HG03558 (cell line): Measurements from ENCODE around the gene ZDHHC11.

Experiments
- ATAC-seq: cut with Tn5 transposase; IDR thresholded peaks from one replicate; pipeline ENCODE4 v1.9.1; 2021; ENCODE audit warnings: moderate number of reproducible peaks; ENCODE audit not compliant: unreplicated experiment; ENCODE audit errors: extremely low read depth

The ZDHHC11 gene

GRCh38 chr5:850511-851006 lies at the start of gene ZDHHC11:
TSS of gene ZDHHC11 (minus strand) at chr5:850986. CDS start at chr5:850602, 384 bp downstream.
- ATAC-seq = no peak

- no peak for ATAC-seq
These were observed 42.9 kb upstream of the ZDHHC11 start for GRCh38 chr5:893711-894110.

- no peak for ATAC-seq
These were observed 42.3 kb upstream of the ZDHHC11 start for GRCh38 chr5:893137-893506.

GRCh38 chr5:892394-893136 lies 41.8 kb upstream of the ZDHHC11 start, which contains the start of the genes BRD9 and TRIP13:
TSS of gene BRD9 (minus strand) at chr5:892801. CDS start at chr5:892657, 144 bp downstream.
TSS of gene TRIP13 (plus strand) at chr5:892884. CDS start at chr5:892999, 115 bp downstream.
- peak; percentile 88 for ATAC-seq

- ATAC-seq = no peak
These were observed 41.1 kb upstream of the ZDHHC11 start for GRCh38 chr5:891837-892393.

GRCh38 chr5:891117-891836 lies 40.5 kb upstream of the ZDHHC11 start:
- ATAC-seq = no peak

GRCh38 chr5:889075-889710 lies 38.4 kb upstream of the ZDHHC11 start:
- ATAC-seq = no peak

- ATAC-seq = no peak
These were observed 37.9 kb upstream of the ZDHHC11 start for GRCh38 chr5:888638-889035.

- ATAC-seq = no peak
These were observed 37.3 kb upstream of the ZDHHC11 start for GRCh38 chr5:887947-888637.

- ATAC-seq = no peak
These were observed 36.0 kb upstream of the ZDHHC11 start for GRCh38 chr5:886716-887325.

- ATAC-seq = no peak
These were observed 35.2 kb upstream of the ZDHHC11 start for GRCh38 chr5:886036-886435.

GRCh38 chr5:885529-885928 lies 34.7 kb upstream of the ZDHHC11 start:
- no peak for ATAC-seq

GRCh38 chr5:885127-885442 lies 34.3 kb upstream of the ZDHHC11 start:
- ATAC-seq = no peak

- no peak for ATAC-seq
These were observed 33.8 kb upstream of the ZDHHC11 start for GRCh38 chr5:884345-885126.

GRCh38 chr5:883475-884181 lies 32.8 kb upstream of the ZDHHC11 start:
- no peak for ATAC-seq

- no peak for ATAC-seq
These were observed 31.7 kb upstream of the ZDHHC11 start for GRCh38 chr5:882253-883183.

- ATAC-seq = no peak
These were observed 30.8 kb upstream of the ZDHHC11 start for GRCh38 chr5:881551-881935.
